MM.1S (cell line): ENCODE data around the gene LMBR1L.

Experiments used
- DNase-seq: peaks from one replicate; pipeline ENCODE4 v3.0.0-alpha.2; 2015
- H2AFZ ChIP-seq: fragments of 300-600 bp; sonication (generic); 2 replicates; pipeline ENCODE4 v1.6.0; 2016; ENCODE audit warnings: antibody characterized with exemption, low read length
- H3F3A ChIP-seq: fragments of 300-600 bp; sonication (generic); 2 replicates; pipeline ENCODE4 v1.6.1; 2016; ENCODE audit warnings: mild to moderate bottlenecking, antibody characterized with exemption, low read length, moderate library complexity, mixed read lengths; ENCODE audit not compliant: insufficient read depth
- H3K27ac ChIP-seq: fragments of 300-600 bp; sonication (generic); 2 replicates; pipeline ENCODE4 v1.5.1; 2016; ENCODE audit warnings: mild to moderate bottlenecking, low read length
- H3K27me3 ChIP-seq: fragments of 300-600 bp; sonication (generic); replicated peaks from 2 replicates; pipeline ENCODE4 v1.6.0; 2016; ENCODE audit warnings: low read length; ENCODE audit not compliant: insufficient read depth
- H3K36me3 ChIP-seq: fragments of 300-600 bp; sonication (generic); replicated peaks from 2 replicates; pipeline ENCODE4 v1.6.1; 2016; ENCODE audit warnings: mild to moderate bottlenecking, low read length, mixed read lengths; ENCODE audit not compliant: insufficient read depth
- H3K4me1 ChIP-seq: fragments of 300-600 bp; sonication (generic); 2 replicates; pipeline ENCODE4 v1.6.1; 2016; ENCODE audit warnings: low read length, mixed read lengths
- H3K4me2 ChIP-seq: fragments of 300-600 bp; sonication (generic); 2 replicates; pipeline ENCODE4 v1.6.0; 2016; ENCODE audit warnings: low read depth, low read length
- H3K4me3 ChIP-seq: fragments of 300-600 bp; sonication (generic); 2 replicates; pipeline ENCODE4 v1.5.1; 2016; ENCODE audit warnings: low read length, mixed read lengths
- H3K79me2 ChIP-seq: fragments of 300-600 bp; sonication (generic); 2 replicates; pipeline ENCODE4 v1.6.1; 2016; ENCODE audit warnings: mixed run types, low read length, mixed read lengths
- H3K9ac ChIP-seq: fragments of 300-600 bp; sonication (generic); 2 replicates; pipeline ENCODE4 v1.6.1; 2016; ENCODE audit warnings: low read length, mixed read lengths
- H3K9me2 ChIP-seq: fragments of 300-600 bp; sonication (generic); replicated peaks from 2 replicates; pipeline ENCODE4 v1.6.1; 2016; ENCODE audit warnings: mild to moderate bottlenecking, low read length, mixed read lengths; ENCODE audit not compliant: insufficient read depth
- H3K9me3 ChIP-seq: fragments of 300-600 bp; sonication (generic); replicated peaks from 2 replicates; pipeline ENCODE4 v1.6.1; 2016; ENCODE audit warnings: mild to moderate bottlenecking, low read length, mixed read lengths; ENCODE audit not compliant: insufficient read depth
- H4K20me1 ChIP-seq: fragments of 300-600 bp; sonication (generic); 2 replicates; pipeline ENCODE4 v1.6.1; 2016; ENCODE audit warnings: mild to moderate bottlenecking, low read length, moderate library complexity, mixed read lengths; ENCODE audit not compliant: insufficient read depth
- CTCF ChIP-seq: fragments of 300-600 bp; sonication (generic); IDR thresholded peaks from 2 replicates; pipeline ENCODE4 v1.5.1; 2016; ENCODE audit warnings: antibody characterized with exemption, low read length, mixed read lengths
- EZH2 ChIP-seq: fragments of 300-600 bp; sonication (generic); optimal IDR thresholded peaks from 2 replicates; pipeline ENCODE3; 2017; ENCODE audit warnings: low read depth, mild to moderate bottlenecking, antibody characterized with exemption, low read length, mixed read lengths
- EZH2phosphoT487 ChIP-seq: fragments of 300-600 bp; sonication (generic); IDR thresholded peaks from 2 replicates; pipeline ENCODE4 v1.6.1; 2018; ENCODE audit warnings: antibody characterized with exemption, low read length

Gene LMBR1L

GRCh38 chr12:49100380-49100779 lies 10.3 kb downstream of the LMBR1L start:
- no peaks in the 10 kb centered on the region for H3K9me3 ChIP-seq
- H3K4me3 ChIP-seq, result no peak overlapping the region
- H3K36me3 ChIP-seq, result no peaks in the 10 kb centered on the region
- H2AFZ ChIP-seq, result no peak overlapping the region
- TF ChIP-seq EZH2 (no peak), EZH2phosphoT487 (no peak), CTCF (no peak)
- no peak overlapping the region for H3K27ac ChIP-seq
- no peaks in the 10 kb centered on the region for H3K4me1 ChIP-seq
- no peak for DNase-seq
- no peaks in the 10 kb centered on the region for H3K27me3 ChIP-seq
- no peaks in the 10 kb centered on the region for H4K20me1 ChIP-seq
- no peaks in the 10 kb centered on the region for H3K9me2 ChIP-seq
- no peak overlapping the region for H3K4me2 ChIP-seq
- no peak overlapping the region for H3K9ac ChIP-seq
- H3F3A ChIP-seq, result no peaks in the 10 kb centered on the region
- H3K79me2 ChIP-seq, result no peaks in the 10 kb centered on the region

DNA sequence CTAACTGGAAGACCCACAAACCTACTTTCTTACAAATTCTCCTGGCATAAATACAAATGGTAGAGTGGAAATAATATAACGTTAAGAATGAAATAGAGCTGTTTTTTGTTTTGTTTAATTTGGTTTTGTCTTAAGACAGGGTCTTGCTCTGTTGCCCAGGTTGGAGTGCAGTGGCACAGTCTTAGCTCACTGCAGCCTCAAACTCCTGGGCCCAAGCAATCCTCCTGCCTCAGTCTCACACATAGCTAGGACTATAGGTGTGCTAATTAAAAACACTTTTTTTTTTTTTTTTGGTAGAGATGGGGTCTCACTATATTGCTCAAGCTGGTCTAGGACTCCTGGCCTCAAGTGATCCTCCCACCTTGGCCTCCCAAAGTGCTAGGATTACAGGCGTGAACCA lies 11.9 kb downstream of the LMBR1L start:
- no peak for TF ChIP-seq EZH2phosphoT487
- TF ChIP-seq EZH2, result no peak
- no peak for TF ChIP-seq CTCF
- no peaks in the 10 kb centered on the region for H3K9me2 ChIP-seq
- H3K27me3 ChIP-seq, result peaks cover 17% of the 10 kb centered on the region
- no peaks in the 10 kb centered on the region for H3K36me3 ChIP-seq
- no peak overlapping the region for H2AFZ ChIP-seq
- no peak overlapping the region for H3K4me2 ChIP-seq
- no peaks in the 10 kb centered on the region for H3K79me2 ChIP-seq
- H3K27ac ChIP-seq, result no peak overlapping the region
- no peaks in the 10 kb centered on the region for H3F3A ChIP-seq
- no peak for DNase-seq
- no peak overlapping the region for H3K9ac ChIP-seq
- H3K9me3 ChIP-seq, result no peaks in the 10 kb centered on the region
- no peaks in the 10 kb centered on the region for H3K4me1 ChIP-seq
- H3K4me3 ChIP-seq, result no peak overlapping the region
- H4K20me1 ChIP-seq, result no peaks in the 10 kb centered on the region

DNA sequence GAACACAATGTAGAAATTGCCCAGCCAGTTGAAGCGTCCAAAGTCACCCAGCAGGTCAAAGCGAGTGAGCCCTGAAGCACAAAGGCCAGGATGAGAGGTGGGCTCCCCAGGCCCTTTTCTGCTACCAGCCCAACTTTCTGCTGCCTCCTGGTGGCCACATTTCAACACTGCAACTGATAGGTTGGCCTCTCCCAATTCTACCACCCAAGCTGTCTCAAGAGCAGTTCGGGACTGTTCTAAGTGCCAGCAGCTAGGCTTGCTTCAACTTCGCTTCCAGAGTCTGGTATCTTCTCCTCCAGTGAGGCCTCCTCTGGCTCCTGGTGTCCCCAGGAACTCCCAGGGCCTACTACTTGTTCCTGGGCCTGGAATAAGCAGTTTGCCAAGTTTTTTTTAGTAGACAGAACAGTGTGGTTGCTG lies 12.6 kb downstream of the LMBR1L start:
- TF ChIP-seq CTCF (peak; percentile 74), EZH2 (no peak)
- no peaks in the 10 kb centered on the region for H3K79me2 ChIP-seq

More for the DNA sequence above, 12.6 kb downstream of the LMBR1L start:
- H3K9me2 ChIP-seq, result no peaks in the 10 kb centered on the region
- no peak overlapping the region for H3K4me2 ChIP-seq
- peaks cover 23% of the 10 kb centered on the region for H3K27me3 ChIP-seq
- H3K4me3 ChIP-seq, result no peak overlapping the region
- no peak overlapping the region for H2AFZ ChIP-seq
- H4K20me1 ChIP-seq, result no peaks in the 10 kb centered on the region
- H3F3A ChIP-seq, result no peaks in the 10 kb centered on the region
- H3K36me3 ChIP-seq, result no peaks in the 10 kb centered on the region
- DNase-seq, result peak; percentile 29
- no peak overlapping the region for H3K27ac ChIP-seq
- H3K9ac ChIP-seq, result no peak overlapping the region
- no peaks in the 10 kb centered on the region for H3K9me3 ChIP-seq
- no peaks in the 10 kb centered on the region for H3K4me1 ChIP-seq
